Measurements from ENCODE around the gene TNFAIP1. TPM values are rescaled to one million over a fixed set of nuclear protein-coding genes. Genes with fewer than 3 reads are reported as not detected.

TNFAIP1 gene
- total RNA-seq, 1 experiment from 2014 or later, result 33.4 TPM

DNA sequence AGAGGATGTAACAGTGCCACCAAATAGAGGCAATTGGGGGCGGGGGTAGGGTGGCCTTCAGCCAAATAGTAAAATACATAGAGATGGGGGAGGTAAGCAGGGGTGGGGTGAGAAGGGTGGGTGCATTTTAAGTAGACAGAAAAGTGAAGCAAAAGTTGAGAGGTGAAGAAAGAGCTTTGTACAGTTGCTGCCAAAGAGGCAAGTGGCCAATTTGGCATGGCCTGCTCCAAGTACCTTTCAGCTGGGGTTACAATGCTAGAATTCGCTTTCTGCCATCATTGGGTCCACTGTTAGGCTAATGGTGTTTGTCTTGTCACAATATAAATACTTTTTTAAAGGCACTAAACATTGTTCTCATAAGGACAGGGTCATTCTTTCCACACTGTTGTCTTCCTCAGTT is 21.7 kb upstream of the TNFAIP1 start:
- Histone ChIP-seq H2AFZ (ENCODE audit: low read depth, low read length, poor library complexity, severe bottlenecking) (no peak overlapping the region), H3K4me3 (replicated peaks in 1 of 2; ENCODE audit: low read depth in 1 of 2, low read length in 2 of 2) (no peak overlapping the region), H3K36me3 (ENCODE audit: control insufficient read depth in 1 of 2, insufficient read depth in 2 of 2, low read length in 2 of 2) (no peaks in the 10 kb centered on the region), H3K4me1 (ENCODE audit: control insufficient read depth in 1 of 2, insufficient read depth in 2 of 2, low read length in 2 of 2) (peaks cover 4 to 11% of the 10 kb centered on the region in 2 experiments; a peak in 3 of 4 replicates), H3K27me3 (ENCODE audit: insufficient read depth, low read length) (no peaks in the 10 kb centered on the region), H4K20me1 (ENCODE audit: insufficient read depth) (no peaks in the 10 kb centered on the region), H3K9me2 (ENCODE audit: insufficient read depth) (no peaks in the 10 kb centered on the region), H3K9me3 (ENCODE audit: control insufficient read depth in 1 of 2, insufficient read depth in 1 of 2, low read depth in 1 of 2, low read length in 2 of 2) (no peaks in the 10 kb centered on the region), H3K79me2 (ENCODE audit: insufficient read depth, low read length) (no peaks in the 10 kb centered on the region), H3K4me2 (ENCODE audit: low read length) (no peak overlapping the region), H3K9ac (ENCODE audit: low read length) (no peak overlapping the region), H3K27ac (ENCODE audit: low read depth, low read length) (no peak overlapping the region)
- no peak for DNase-seq (ENCODE audit: low read depth, low spot score)
- RAD21 ChIA-PET (ENCODE audit: low non-redundant PET in 1 of 2, low total read pairs in 2 of 2, uncharacterized antibody in 2 of 2, unreplicated experiment in 2 of 2), result no interaction called here
- POLR2A ChIA-PET, result no interaction called here
- ATAC-seq, result no peak
- TF ChIP-seq, protein P1, sequence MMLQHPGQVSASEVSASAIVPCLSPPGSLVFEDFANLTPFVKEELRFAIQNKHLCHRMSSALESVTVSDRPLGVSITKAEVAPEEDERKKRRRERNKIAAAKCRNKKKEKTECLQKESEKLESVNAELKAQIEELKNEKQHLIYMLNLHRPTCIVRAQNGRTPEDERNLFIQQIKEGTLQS (IDR thresholded peaks at IDR 0.05), result no peak
- TF ChIP-seq YY1 (IDR thresholded peaks at IDR 0.05; ENCODE audit: extremely low read depth, insufficient replicate concordance, low read depth, low read length) (no peak), SIN3A (IDR thresholded peaks at IDR 0.05; ENCODE audit: low read depth) (no peak), JUND (IDR thresholded peaks at IDR 0.05) (no peak), ELF1 (IDR thresholded peaks at IDR 0.05; ENCODE audit: borderline replicate concordance, low read depth) (no peak), EZH2 (IDR thresholded peaks at IDR 0.05) (no peak), SP1 (IDR thresholded peaks at IDR 0.05; ENCODE audit: low read depth) (no peak), ZFX (IDR thresholded peaks at IDR 0.05) (no peak), RAD21 (IDR thresholded peaks at IDR 0.05; ENCODE audit: low read depth) (no peak), POLR2A (IDR thresholded peaks at IDR 0.05; ENCODE audit: borderline replicate concordance, extremely low read depth, insufficient read depth, insufficient read length) (no peak), ZNF274 (IDR thresholded peaks at IDR 0.05; ENCODE audit: low read depth, low read length) (no peak), CEBPB (IDR thresholded peaks at IDR 0.05; ENCODE audit: low read depth) (no peak)
- TF ChIP-seq, protein P2, sequence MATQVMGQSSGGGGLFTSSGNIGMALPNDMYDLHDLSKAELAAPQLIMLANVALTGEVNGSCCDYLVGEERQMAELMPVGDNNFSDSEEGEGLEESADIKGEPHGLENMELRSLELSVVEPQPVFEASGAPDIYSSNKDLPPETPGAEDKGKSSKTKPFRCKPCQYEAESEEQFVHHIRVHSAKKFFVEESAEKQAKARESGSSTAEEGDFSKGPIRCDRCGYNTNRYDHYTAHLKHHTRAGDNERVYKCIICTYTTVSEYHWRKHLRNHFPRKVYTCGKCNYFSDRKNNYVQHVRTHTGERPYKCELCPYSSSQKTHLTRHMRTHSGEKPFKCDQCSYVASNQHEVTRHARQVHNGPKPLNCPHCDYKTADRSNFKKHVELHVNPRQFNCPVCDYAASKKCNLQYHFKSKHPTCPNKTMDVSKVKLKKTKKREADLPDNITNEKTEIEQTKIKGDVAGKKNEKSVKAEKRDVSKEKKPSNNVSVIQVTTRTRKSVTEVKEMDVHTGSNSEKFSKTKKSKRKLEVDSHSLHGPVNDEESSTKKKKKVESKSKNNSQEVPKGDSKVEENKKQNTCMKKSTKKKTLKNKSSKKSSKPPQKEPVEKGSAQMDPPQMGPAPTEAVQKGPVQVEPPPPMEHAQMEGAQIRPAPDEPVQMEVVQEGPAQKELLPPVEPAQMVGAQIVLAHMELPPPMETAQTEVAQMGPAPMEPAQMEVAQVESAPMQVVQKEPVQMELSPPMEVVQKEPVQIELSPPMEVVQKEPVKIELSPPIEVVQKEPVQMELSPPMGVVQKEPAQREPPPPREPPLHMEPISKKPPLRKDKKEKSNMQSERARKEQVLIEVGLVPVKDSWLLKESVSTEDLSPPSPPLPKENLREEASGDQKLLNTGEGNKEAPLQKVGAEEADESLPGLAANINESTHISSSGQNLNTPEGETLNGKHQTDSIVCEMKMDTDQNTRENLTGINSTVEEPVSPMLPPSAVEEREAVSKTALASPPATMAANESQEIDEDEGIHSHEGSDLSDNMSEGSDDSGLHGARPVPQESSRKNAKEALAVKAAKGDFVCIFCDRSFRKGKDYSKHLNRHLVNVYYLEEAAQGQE (IDR thresholded peaks at IDR 0.05; ENCODE audit: low read depth), result no peak
- TF ChIP-seq, protein P3, sequence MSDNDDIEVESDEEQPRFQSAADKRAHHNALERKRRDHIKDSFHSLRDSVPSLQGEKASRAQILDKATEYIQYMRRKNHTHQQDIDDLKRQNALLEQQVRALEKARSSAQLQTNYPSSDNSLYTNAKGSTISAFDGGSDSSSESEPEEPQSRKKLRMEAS (IDR thresholded peaks at IDR 0.05), result no peak
- TF ChIP-seq, protein P4, sequence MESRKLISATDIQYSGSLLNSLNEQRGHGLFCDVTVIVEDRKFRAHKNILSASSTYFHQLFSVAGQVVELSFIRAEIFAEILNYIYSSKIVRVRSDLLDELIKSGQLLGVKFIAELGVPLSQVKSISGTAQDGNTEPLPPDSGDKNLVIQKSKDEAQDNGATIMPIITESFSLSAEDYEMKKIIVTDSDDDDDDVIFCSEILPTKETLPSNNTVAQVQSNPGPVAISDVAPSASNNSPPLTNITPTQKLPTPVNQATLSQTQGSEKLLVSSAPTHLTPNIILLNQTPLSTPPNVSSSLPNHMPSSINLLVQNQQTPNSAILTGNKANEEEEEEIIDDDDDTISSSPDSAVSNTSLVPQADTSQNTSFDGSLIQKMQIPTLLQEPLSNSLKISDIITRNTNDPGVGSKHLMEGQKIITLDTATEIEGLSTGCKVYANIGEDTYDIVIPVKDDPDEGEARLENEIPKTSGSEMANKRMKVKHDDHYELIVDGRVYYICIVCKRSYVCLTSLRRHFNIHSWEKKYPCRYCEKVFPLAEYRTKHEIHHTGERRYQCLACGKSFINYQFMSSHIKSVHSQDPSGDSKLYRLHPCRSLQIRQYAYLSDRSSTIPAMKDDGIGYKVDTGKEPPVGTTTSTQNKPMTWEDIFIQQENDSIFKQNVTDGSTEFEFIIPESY (IDR thresholded peaks at IDR 0.05; ENCODE audit: extremely low read depth, insufficient replicate concordance, low read length), result no peak
- TF ChIP-seq, protein P5, sequence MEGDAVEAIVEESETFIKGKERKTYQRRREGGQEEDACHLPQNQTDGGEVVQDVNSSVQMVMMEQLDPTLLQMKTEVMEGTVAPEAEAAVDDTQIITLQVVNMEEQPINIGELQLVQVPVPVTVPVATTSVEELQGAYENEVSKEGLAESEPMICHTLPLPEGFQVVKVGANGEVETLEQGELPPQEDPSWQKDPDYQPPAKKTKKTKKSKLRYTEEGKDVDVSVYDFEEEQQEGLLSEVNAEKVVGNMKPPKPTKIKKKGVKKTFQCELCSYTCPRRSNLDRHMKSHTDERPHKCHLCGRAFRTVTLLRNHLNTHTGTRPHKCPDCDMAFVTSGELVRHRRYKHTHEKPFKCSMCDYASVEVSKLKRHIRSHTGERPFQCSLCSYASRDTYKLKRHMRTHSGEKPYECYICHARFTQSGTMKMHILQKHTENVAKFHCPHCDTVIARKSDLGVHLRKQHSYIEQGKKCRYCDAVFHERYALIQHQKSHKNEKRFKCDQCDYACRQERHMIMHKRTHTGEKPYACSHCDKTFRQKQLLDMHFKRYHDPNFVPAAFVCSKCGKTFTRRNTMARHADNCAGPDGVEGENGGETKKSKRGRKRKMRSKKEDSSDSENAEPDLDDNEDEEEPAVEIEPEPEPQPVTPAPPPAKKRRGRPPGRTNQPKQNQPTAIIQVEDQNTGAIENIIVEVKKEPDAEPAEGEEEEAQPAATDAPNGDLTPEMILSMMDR (IDR thresholded peaks at IDR 0.05 in 2 of 3, conservative IDR thresholded peaks at IDR 0.05 in 1 of 3; ENCODE audit: borderline replicate concordance in 1 of 3, insufficient read depth in 1 of 3, low read depth in 2 of 3, low read length in 2 of 3), result no peak
- intact Hi-C loops (cut with micrococcal nuclease), result loop anchor here (10.0 kb wide), 1 partner anchor 61 kb away; the partner anchor contains the start of genes SARM1 and VTN
- no TSS peak for BruUV-seq (replicated peaks)
- CTCF ChIA-PET, result no interaction called here

All from HCT116 (cell line).